GM19023 (cell line): Measurements from ENCODE around the gene IZUMO4.

Source experiments
- ATAC-seq: cut with Tn5 transposase; IDR thresholded peaks from one replicate; pipeline ENCODE4 v1.9.1; 2021; ENCODE audit warnings: mild to moderate bottlenecking, moderate library complexity; ENCODE audit not compliant: unreplicated experiment

IZUMO4 gene

GRCh38 chr19:2058570-2059421, 37.9 kb upstream of the IZUMO4 start:
- ATAC-seq, result no peak

- ATAC-seq, result no peak
Measured at GRCh38 chr19:2059422-2060201, 37.1 kb upstream of the IZUMO4 start.

GRCh38 chr19:2060884-2061494, 35.7 kb upstream of the IZUMO4 start:
- ATAC-seq, result peak; percentile 31

GRCh38 chr19:2061495-2062388, 35.0 kb upstream of the IZUMO4 start:
- peak; percentile 80 for ATAC-seq

- ATAC-seq, result no peak
Measured at GRCh38 chr19:2062389-2062729, 34.4 kb upstream of the IZUMO4 start.

GRCh38 chr19:2062770-2063169, 33.9 kb upstream of the IZUMO4 start:
- no peak for ATAC-seq

GRCh38 chr19:2063824-2064223, 32.9 kb upstream of the IZUMO4 start:
- ATAC-seq, result no peak

GRCh38 chr19:2064395-2064787, 32.3 kb upstream of the IZUMO4 start:
- ATAC-seq, result no peak

GRCh38 chr19:2064788-2065524, 31.8 kb upstream of the IZUMO4 start:
- ATAC-seq, result no peak

- ATAC-seq, result no peak
Measured at GRCh38 chr19:2070436-2070827, 26.3 kb upstream of the IZUMO4 start.

GRCh38 chr19:2070986-2071673, 25.6 kb upstream of the IZUMO4 start:
- ATAC-seq, result no peak

- ATAC-seq, result no peak
Measured at GRCh38 chr19:2072757-2073551, 23.8 kb upstream of the IZUMO4 start.

- ATAC-seq, result no peak
Measured at GRCh38 chr19:2076526-2076944, 20.2 kb upstream of the IZUMO4 start.

- ATAC-seq, result no peak
Measured at GRCh38 chr19:2077398-2077797, 19.3 kb upstream of the IZUMO4 start.

- ATAC-seq, result no peak
Measured at GRCh38 chr19:2077833-2078619, 18.7 kb upstream of the IZUMO4 start.

- no peak for ATAC-seq
Measured at GRCh38 chr19:2079076-2079864, 17.4 kb upstream of the IZUMO4 start.

GRCh38 chr19:2079865-2080301, 16.8 kb upstream of the IZUMO4 start:
- ATAC-seq, result no peak
